GM18907 (cell line): ENCODE data around the gene ALK.
"Not testable (repeated sequence)": the region's sequence is repeated elsewhere in the genome, so short reads cannot be mapped to it uniquely, and the experiment has no call there.

Experiments used
- ATAC-seq: cut with Tn5 transposase; IDR thresholded peaks from one replicate; pipeline ENCODE4 v1.9.1; 2021; ENCODE audit warnings: mild to moderate bottlenecking, moderate library complexity; ENCODE audit not compliant: unreplicated experiment

ALK gene

GRCh38 chr2:29262681-29263260 lies 658.6 kb downstream of the ALK start:
- ATAC-seq: no peak

GRCh38 chr2:29261003-29261402 lies 660.4 kb downstream of the ALK start:
- no peak for ATAC-seq

GRCh38 chr2:29260142-29260772 lies 661.1 kb downstream of the ALK start:
- no peak for ATAC-seq

- no peak for ATAC-seq
These were observed 662.2 kb downstream of the ALK start for GRCh38 chr2:29259221-29259620.

GRCh38 chr2:29255004-29255403 lies 666.4 kb downstream of the ALK start:
- ATAC-seq: no peak

- ATAC-seq: not testable (repeated sequence)
These were observed 667.7 kb downstream of the ALK start for GRCh38 chr2:29253495-29254275.

GRCh38 chr2:29253026-29253425 lies 668.4 kb downstream of the ALK start:
- ATAC-seq: no peak

- ATAC-seq: no peak
These were observed 670.0 kb downstream of the ALK start for GRCh38 chr2:29251406-29251805.

- no peak for ATAC-seq
These were observed 670.4 kb downstream of the ALK start for GRCh38 chr2:29250977-29251376.

- no peak for ATAC-seq
These were observed 671.6 kb downstream of the ALK start for GRCh38 chr2:29249666-29250253.

GRCh38 chr2:29247336-29247914 lies 674.0 kb downstream of the ALK start:
- no peak for ATAC-seq

- ATAC-seq: no peak
These were observed 674.7 kb downstream of the ALK start for GRCh38 chr2:29246383-29247300.

- no peak for ATAC-seq
These were observed 675.5 kb downstream of the ALK start for GRCh38 chr2:29245742-29246382.

GRCh38 chr2:29245035-29245741 lies 676.2 kb downstream of the ALK start:
- ATAC-seq: not testable (repeated sequence)

GRCh38 chr2:29242621-29243375 lies 678.6 kb downstream of the ALK start:
- no peak for ATAC-seq

- no peak for ATAC-seq
These were observed 679.3 kb downstream of the ALK start for GRCh38 chr2:29241955-29242565.

GRCh38 chr2:29241341-29241740 lies 680.0 kb downstream of the ALK start:
- no peak for ATAC-seq

- ATAC-seq: no peak
These were observed 680.8 kb downstream of the ALK start for GRCh38 chr2:29240601-29241000.
